ENCODE data around the gene CD14.
"Not testable (repeated sequence)": the region's sequence is repeated elsewhere in the genome, so short reads cannot be mapped to it uniquely, and the experiment has no call there.

CD14 gene

GRCh38 chr5:140633021-140633471 is at the start of gene CD14:
CD14 (minus strand) TSS chr5:140633175; CDS start chr5:140633071, 104 bp downstream.
- DNase-seq = no peak

DNA sequence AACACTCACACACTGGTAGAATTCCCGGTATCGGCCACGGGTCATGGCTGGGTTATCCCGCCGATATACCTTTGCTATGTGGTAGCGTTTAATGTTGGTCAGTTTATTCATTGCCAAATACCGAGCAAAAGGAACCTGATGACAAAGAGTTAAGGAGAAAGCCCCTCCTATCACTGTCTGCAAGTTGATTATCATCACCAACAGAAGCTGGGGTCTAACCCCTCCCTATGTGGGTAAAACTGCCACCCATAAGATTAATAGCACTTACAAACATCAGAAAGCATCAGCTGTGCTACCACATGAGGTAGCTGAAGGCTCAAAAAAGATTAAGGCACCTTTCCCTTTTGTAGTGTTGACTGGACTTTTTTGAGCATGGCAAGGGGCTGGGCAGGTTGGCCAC is 46.0 kb upstream of the CD14 start:
- DNase-seq = no peak

GRCh38 chr5:140677947-140678346 is 45.0 kb upstream of the CD14 start:
- no peak for DNase-seq

GRCh38 chr5:140674629-140675028 is 41.7 kb upstream of the CD14 start:
- DNase-seq = no peak

- DNase-seq = no peak
These were observed 41.2 kb upstream of the CD14 start for GRCh38 chr5:140674211-140674610.

DNA sequence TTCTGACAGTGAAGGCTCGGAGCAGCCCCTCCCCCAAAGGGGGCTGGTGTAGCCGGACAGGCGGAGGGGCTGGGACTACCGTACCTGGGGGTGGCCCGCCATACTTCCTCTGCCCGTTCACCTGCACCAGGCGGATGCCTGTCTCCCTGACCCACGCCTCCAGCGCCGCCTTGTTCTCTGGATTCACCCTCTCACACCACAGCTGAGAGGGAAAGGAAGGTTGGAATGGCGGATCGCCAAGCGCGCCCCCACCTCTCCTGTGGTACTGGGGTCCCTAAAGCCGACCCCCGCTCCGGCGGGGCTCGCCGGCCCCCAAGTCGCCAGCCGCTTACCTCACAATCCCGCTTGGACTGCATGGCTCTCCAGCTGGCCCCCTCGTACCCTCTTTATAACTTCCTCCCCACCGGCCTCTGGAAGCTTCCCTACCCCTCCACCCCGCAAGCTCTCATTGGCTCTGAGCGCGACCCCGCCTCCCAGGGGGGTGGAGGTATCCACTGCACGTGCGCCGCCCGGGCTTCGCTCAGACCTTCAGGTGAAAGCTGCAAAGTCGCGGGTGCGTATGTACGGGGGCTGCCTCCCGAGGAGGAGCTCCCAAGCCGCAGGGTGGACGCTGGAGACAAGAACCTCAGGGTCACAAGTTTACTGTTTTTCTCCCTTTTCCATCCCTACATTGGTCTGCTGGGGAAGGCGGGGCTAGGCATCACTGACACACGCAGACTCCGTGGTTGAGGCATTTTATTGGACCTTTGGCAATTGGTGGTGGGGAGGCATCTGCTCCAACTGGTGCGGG is 40.4 kb upstream of the CD14 start, which contains the start of gene DND1:
Gene DND1, minus strand, starts transcription at position 390 of the 790 bp plus-strand sequence. Its CDS starts 34 bp downstream, at position 356.
- no peak for DNase-seq

DNA sequence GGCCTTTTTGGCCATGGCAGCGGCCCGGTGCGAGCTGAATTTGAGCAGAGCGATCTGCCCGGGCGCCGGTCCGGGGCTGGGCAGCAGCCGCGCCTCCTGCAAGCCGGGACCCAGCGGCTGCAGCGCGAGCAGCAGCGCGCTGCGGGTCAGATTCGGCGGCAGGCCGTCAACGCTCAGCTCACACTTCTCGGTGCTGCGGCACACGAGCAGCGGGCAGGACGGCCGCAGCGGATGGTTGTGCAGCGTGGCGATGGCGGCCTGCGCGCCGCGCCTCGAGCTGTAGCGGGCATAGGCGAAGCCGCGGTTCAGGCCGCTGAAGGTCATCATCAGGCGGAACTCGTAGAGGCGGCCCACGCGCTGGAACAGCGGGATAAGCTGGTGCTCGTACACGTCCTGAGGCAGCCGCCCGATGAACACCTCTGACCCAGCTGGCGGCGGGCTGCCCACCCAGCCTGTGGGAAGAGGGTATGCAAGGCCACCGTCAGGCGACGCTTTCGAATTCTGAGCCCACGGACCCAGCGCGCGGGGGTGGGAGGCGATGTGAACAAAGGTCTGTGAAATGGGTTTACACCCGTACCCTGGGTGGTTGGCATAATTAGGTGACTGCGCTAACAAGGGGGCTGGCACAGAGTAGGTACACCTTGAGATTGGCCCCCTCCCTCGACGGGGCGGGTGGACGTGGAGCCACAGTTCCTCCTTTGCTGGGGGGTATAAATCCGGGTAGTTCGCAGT is 39.6 kb upstream of the CD14 start:
- no peak for DNase-seq

GRCh38 chr5:140671472-140672125 is 38.6 kb upstream of the CD14 start:
- DNase-seq = no peak

GRCh38 chr5:140671035-140671434 is 38.1 kb upstream of the CD14 start:
- DNase-seq = not testable (repeated sequence)

DNA sequence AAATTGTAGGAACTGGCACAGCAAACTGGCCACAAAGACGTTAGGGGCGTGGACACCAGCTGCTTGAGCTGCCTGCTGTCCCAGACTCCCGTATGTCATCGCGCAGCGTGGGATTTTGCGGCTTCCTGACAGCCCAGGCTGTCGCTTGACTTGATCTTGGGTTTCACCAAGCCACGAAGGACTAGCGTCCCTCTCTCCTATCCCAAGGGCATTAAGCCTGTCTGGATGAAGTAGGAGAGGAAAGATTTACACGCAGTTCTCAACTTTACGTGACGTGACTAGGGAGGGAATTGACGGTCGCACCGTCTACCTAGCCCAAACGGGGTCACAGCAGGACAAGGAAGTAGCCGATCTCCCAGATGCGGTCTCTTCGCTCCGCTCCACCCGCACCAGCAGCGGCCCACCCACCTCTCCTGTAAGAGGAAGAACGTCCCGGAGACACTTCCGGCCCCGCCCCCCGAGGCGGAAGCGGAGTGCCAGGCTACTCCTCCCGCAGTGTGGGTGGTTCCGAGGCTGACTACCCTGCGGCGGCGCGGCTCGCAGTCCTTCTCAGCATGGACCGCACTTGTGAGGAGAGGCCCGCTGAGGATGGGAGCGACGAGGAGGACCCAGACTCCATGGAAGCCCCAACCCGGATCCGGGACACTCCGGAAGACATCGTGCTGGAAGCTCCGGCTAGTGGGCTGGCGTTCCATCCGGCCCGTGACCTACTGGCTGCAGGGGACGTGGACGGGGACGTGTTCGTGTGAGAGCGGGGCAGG is 31.6 kb upstream of the CD14 start, which contains the start of gene WDR55:
Gene WDR55, plus strand, starts transcription at position 546 of the 761 bp plus-strand sequence. Its CDS starts 9 bp downstream, at position 555.
- peak; percentile 97 for DNase-seq

DNA sequence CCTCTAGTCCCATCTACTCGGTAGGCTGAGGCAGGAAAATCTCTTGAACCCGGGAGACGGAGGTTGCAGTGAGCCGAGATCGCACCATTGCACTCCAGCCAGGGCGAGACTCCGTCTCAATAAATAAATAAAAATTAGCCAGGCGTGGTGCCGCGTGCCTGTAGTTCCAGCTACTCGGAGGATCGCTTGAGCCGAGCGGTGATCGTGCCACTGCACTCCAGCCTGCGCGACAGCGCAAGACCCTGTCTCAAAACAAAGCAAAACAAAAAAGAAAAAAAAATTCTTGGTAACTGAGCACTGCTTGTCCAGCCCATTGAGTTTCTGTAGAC is 31.0 kb upstream of the CD14 start:
- DNase-seq = no peak

DNA sequence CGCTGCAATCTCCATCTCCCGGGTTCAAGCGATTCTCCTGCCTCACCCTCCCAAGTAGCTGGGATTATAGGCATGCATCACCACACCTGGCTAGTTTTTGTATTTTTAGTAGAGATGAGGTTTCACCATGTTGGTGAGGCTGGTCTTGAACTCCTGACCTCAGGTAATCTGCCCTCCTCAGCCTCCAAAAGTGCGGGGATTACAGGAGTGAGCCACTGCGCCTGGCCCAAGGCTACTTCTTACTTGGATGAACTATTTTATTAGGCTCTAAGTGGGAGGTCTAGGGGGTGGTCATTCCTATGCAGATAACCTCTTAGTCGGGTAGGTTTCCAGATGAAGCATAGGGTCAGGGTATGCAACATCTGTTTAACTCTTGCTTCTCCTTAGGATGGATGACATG is 27.4 kb upstream of the CD14 start:
- DNase-seq = not testable (repeated sequence)

- DNase-seq = no peak
These were observed 25.9 kb upstream of the CD14 start for GRCh38 chr5:140658870-140659269.

- no peak for DNase-seq
These were observed 14.1 kb upstream of the CD14 start for GRCh38 chr5:140647042-140647419.

DNA sequence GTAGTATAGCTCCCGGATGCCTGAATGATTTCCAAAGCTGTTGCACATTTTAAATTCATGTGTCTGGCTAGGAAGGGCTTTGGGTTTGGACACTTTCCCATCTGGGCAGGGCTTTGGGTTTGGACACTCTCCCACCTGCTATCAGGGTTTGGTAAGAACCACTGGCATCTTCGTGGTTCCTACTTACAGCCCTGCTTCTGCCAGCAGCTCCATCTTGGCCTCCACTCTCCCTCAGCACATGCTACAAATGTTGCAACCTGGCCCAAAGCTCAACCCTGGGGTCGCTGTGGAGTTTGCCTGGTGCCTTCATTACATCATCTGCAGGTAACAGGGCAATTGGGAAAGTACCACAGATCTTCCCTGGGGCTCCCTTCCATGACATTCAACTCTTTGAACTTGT is 9.7 kb upstream of the CD14 start:
- no peak for DNase-seq

- DNase-seq = no peak
These were observed 8.7 kb upstream of the CD14 start for GRCh38 chr5:140641716-140642115.

- DNase-seq = peak; percentile 97
These were observed 6.4 kb upstream of the CD14 start, which contains the start of gene TMCO6 for GRCh38 chr5:140639148-140639981. TMCO6 (plus strand) TSS chr5:140639451; CDS start chr5:140639528, 77 bp downstream.

DNA sequence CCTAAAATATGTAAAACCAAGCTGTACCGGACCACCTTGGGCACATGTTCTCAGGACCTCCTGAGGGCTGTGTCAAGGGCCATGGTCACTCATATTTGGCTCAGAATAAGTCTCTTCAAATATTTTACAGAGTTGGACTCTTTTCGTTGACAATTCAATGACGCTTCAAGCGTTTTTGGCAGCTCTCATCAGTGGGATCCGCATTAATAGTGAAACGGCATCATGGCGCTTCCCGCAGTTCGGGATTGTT is 5.8 kb upstream of the CD14 start:
- not testable (repeated sequence) for DNase-seq

DNA sequence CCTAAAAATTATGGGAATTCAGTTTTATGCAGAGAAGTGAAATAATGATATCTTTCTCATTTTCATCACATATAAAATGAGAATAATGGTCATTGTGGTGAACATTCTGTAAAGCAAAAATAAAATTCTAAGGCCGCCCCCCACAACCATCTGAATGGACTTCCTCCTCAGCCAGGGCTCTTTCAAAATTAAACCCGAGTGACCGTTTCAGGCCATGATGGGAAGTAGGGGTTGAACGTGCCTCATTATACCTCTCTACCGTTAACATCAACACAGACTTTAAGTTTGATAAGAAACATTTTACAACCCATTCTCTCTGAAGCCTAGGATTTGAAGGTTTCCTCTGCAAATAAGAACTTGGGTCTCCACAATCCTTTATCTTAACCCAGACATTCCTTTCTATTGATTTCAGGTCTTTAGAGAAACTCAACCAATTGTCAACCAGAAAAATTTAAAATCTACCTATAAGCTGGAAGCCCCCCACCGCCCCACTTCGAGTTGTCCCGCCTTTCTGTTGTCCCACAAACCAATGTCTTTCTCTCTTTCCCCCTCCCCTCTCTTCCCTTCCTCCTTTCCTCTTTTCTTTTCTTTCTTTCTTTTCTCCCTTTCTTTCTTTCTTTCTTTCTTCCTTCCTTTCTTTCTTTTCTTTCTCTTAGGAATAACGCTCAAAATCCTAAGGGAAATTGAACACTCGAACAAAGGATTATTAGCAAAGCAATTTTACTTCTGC is 4.6 kb upstream of the CD14 start:
- DNase-seq = no peak

DNA sequence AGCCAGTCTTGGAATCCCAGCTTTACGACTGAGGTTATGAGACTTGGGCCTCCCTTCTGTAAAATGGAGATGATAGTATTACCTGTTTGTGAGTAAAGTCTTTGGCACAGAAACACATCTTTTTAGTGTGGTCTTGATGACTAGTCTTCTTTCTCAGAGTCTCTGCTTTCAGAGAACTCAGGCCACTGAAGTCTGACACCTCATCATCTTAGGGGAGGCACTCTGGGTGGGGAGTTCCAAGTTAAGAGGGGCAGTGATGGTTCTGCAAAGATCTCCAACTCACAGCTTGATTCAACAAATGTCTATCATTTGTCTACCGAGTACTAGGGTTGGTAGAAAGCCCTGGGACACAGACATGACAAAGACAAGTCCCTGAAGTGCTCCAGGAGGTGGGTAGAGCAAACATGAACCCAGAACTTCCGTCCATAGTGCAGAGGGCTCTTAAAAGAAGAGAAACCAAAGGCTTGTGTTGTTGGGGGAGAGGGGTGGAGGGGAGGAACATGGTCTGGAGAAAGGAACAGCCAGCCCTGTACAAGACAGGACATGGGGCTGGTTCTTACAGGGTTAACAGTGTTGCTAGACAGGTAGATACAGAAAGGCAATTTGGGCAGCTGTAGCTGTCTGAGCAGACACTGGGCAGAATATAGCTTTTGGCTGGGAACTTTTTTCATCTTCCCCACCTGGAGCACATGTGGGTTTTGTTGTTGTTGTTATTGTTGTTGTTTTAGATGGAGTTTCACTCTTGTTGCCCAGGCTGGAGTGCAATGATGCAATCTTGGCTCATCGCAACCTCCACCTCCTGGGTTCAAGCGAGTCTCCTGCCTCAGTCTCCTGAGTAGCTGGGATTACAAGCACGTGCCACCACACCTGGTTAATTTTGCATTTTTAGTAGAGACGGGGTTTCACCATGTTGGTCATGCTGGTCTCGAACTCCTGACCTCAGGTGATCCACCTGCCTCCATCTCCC is 2.6 kb upstream of the CD14 start:
- no peak for DNase-seq
